Transverse colon (tissue), 4 donors: ENCODE measurements around the gene ZNF549. TPM values are rescaled to one million over a fixed set of nuclear protein-coding genes. Genes with fewer than 3 reads are reported as not detected.

Experiments
- DNase-seq: peaks from one replicate; pipeline ENCODE4 v3.0.0-alpha.2; 2019
- H3K27ac ChIP-seq, 4 donors: fragments of 200-600 bp; sonication (generic); 2 replicates each; pipeline ENCODE4 v1.5.1; 2016 to 2018; ENCODE audit warnings: inconsistent platforms in 4 of 4
- H3K27me3 ChIP-seq: fragments of 200-600 bp; sonication (generic); 2 replicates; pipeline ENCODE4 v1.5.1; 2017; ENCODE audit warnings: inconsistent platforms
- H3K36me3 ChIP-seq, 4 donors: fragments of 200-600 bp; sonication (generic); 2 replicates each; pipeline ENCODE4 v1.5.1; 2017 to 2019; ENCODE audit warnings: inconsistent platforms in 4 of 4
- H3K4me1 ChIP-seq, 4 donors: fragments of 200-600 bp; sonication (generic); 2 replicates each; pipeline ENCODE4 v1.5.1; 2017 to 2020; ENCODE audit warnings: inconsistent platforms in 4 of 4
- H3K4me3 ChIP-seq, 4 donors: fragments of 200-600 bp; sonication (generic); 1 replicate in 1 of 4; 2 replicates in 3 of 4; pipeline versions ENCODE4 v1.5.1 to v1.6.1; 2017 to 2019; ENCODE audit warnings: inconsistent platforms in 4 of 4
- H3K9me3 ChIP-seq, 2 donors: fragments of 200-600 bp; sonication (generic); 2 replicates each; pipeline ENCODE4 v1.5.1; 2017 to 2019; ENCODE audit warnings: inconsistent platforms in 2 of 2
- EP300 ChIP-seq: sonication (generic); formaldehyde crosslinking; IDR thresholded peaks from one replicate; pipeline ENCODE4 v1.6.1; 2017; ENCODE audit warnings: antibody characterized with exemption, low read depth
- POLR2A ChIP-seq: fragments of 450-650 bp; IDR thresholded peaks from one replicate; pipeline ENCODE4 v1.6.1; 2016; ENCODE audit warnings: antibody characterized with exemption, mild to moderate bottlenecking, moderate library complexity
- POLR2AphosphoS5 ChIP-seq, 3 donors: sonication (generic); formaldehyde crosslinking; IDR thresholded peaks; one replicate each; pipeline ENCODE4 v1.6.1; 2016; ENCODE audit warnings: antibody characterized with exemption in 3 of 3
- WGBS, 2 donors: methylation state at CpG; one replicate each; pipeline ENCODE4 v1.1.5; 2018; ENCODE audit warnings: low coverage in 1 of 2; 5-methylcytosine and 5-hydroxymethylcytosine counted together
- in situ Hi-C, 4 donors: fragments of 200-750 bp; cut with MboI; loops; one replicate each; pipeline versions ENCODE4 v1.15.0 to v1.15.1; 2017; ENCODE audit warnings: low sequenced_read_pairs in 3 of 4, low pct_ligation_motif_present in 1 of 4, low pct_unique_long_range_greater_than_20kb in 1 of 4
- intact Hi-C: fragments of 100-400 bp; cut with DNase I; formaldehyde crosslinking; loops from one replicate; pipeline ENCODE4 v1.15.1; 2023; ENCODE audit warnings: low total_unique reads
- total RNA-seq, 4 donors: library from RNA; depleted of rRNA; stranded (reverse); fragments of >200 nt; gene quantifications; one replicate each; pipeline ENCODE4 v1.1.0, GENCODE V29; 2016
- TF ChIP-seq, protein P1 (sequence below), 5 experiments: fragments of 200-600 bp in 3 of 5; fragments of 450-650 bp in 2 of 5; sonication (generic) in 3 of 5; IDR thresholded peaks; 1 replicate in 2 of 5; 2 replicates in 3 of 5; pipeline ENCODE4 v1.5.1; 2016 to 2017; ENCODE audit warnings: antibody characterized with exemption in 5 of 5, inconsistent platforms in 3 of 5, mild to moderate bottlenecking in 2 of 5, moderate library complexity in 1 of 5

Gene ZNF549
- total RNA-seq, 4 donors from 2014 or later, result 1.9 to 5.2 (median 4.8) TPM

GRCh38 chr19:57570707-57571106 lies 43.6 kb downstream of the ZNF549 start:
- H3K9me3 ChIP-seq, result peaks cover 69 to 99% of the 10 kb centered on the region in 2 donors
- in situ Hi-C loops (no loop called here), intact Hi-C loops (no loop called here)
- no peak for DNase-seq
- H3K4me3 ChIP-seq, result no peak overlapping the region
- peaks cover 0 to 43% (median 24%) of the 10 kb centered on the region in 4 donors for H3K36me3 ChIP-seq
- H3K27ac ChIP-seq, result no peak overlapping the region
- no peaks in the 10 kb centered on the region for H3K4me1 ChIP-seq
- TF ChIP-seq EP300, result no peak
- TF ChIP-seq POLR2A, result no peak
- TF ChIP-seq, protein P1, sequence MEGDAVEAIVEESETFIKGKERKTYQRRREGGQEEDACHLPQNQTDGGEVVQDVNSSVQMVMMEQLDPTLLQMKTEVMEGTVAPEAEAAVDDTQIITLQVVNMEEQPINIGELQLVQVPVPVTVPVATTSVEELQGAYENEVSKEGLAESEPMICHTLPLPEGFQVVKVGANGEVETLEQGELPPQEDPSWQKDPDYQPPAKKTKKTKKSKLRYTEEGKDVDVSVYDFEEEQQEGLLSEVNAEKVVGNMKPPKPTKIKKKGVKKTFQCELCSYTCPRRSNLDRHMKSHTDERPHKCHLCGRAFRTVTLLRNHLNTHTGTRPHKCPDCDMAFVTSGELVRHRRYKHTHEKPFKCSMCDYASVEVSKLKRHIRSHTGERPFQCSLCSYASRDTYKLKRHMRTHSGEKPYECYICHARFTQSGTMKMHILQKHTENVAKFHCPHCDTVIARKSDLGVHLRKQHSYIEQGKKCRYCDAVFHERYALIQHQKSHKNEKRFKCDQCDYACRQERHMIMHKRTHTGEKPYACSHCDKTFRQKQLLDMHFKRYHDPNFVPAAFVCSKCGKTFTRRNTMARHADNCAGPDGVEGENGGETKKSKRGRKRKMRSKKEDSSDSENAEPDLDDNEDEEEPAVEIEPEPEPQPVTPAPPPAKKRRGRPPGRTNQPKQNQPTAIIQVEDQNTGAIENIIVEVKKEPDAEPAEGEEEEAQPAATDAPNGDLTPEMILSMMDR (IDR thresholded peaks at IDR 0.05), result no peak
- TF ChIP-seq POLR2AphosphoS5 (IDR thresholded peaks at IDR 0.05), result no peak
- H3K27me3 ChIP-seq, result no peaks in the 10 kb centered on the region

GRCh38 chr19:57572415-57572947 lies 45.3 kb downstream of the ZNF549 start:
- 96 to 100% methylated on average over 2 to 3 of the region's 3 CpGs for WGBS, 2 donors

GRCh38 chr19:57576661-57577060 lies 49.5 kb downstream of the ZNF549 start:
- no peak overlapping the region for H3K27ac ChIP-seq
- peaks cover 48 to 53% of the 10 kb centered on the region in 2 donors for H3K9me3 ChIP-seq
- H3K36me3 ChIP-seq, result peaks cover 0 to 51% (median 27%) of the 10 kb centered on the region in 4 donors
- H3K4me3 ChIP-seq, result no peak overlapping the region
- intact Hi-C loops, result no loop called here
- in situ Hi-C loops, result no loop called here
- no peaks in the 10 kb centered on the region for H3K27me3 ChIP-seq
- peaks cover 0 to 12% (median 6%) of the 10 kb centered on the region in 4 donors for H3K4me1 ChIP-seq
- DNase-seq, result no peak
- no peak for TF ChIP-seq EP300
- TF ChIP-seq, protein P1 (IDR thresholded peaks at IDR 0.05), result no peak
- TF ChIP-seq POLR2A, result no peak
- TF ChIP-seq POLR2AphosphoS5 (IDR thresholded peaks at IDR 0.05), result no peak

More at GRCh38 chr19:57572415-57572947, 45.3 kb downstream of the ZNF549 start:
- Histone ChIP-seq H3K27me3 (no peaks in the 10 kb centered on the region), H3K9me3 (peaks cover 67 to 94% of the 10 kb centered on the region in 2 donors), H3K4me3 (no peak overlapping the region), H3K27ac (no peak overlapping the region), H3K36me3 (peaks cover 0 to 53% (median 27%) of the 10 kb centered on the region in 4 donors), H3K4me1 (peaks cover 0 to 1% (median 0%) of the 10 kb centered on the region in 4 donors)
- in situ Hi-C loops (no loop called here), intact Hi-C loops (no loop called here)
- TF ChIP-seq EP300 (no peak), POLR2A (no peak), POLR2AphosphoS5 (IDR thresholded peaks at IDR 0.05) (no peak)
- TF ChIP-seq, protein P1 (IDR thresholded peaks at IDR 0.05), result no peak
- no peak for DNase-seq

DNA sequence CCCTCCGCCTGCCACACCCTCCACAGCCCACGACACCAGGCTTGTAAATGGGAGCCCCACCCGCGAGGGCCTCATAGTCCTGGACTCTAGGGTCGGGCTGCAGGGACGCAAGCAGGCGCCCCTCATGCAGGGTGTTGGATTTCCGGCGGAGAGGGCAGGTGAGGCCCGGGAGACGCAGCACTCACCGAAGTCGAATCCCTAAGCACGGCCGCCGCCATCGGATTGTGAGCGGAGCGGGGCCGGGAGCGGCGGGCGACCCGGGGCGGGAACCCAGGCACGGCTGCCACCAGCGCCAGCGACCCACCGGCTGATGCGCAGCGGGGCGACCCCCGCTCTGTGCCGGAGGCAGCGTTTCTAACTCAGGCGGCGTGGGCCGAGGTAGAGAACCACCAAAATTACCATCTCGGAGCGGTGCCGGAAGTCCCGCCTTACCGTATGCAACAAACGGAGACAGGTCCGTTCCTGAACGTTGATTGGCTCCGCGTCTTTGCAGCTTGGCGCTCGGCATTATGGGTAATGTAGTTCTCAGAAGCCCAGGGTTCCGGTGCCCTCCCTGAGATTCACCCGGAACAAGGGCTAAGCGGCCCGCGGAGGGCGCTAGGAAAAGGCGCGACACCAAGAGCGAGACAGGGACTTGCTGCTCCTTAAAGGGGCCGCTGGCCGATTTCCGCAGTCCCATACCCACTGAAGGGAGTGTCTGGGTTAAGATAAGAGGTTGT lies 51.5 kb downstream of the ZNF549 start, which contains the start of gene ZNF416:
Gene ZNF416, minus strand, starts transcription at position 425 of the 719 bp plus-strand sequence. Its CDS starts 207 bp downstream, at position 218.
- Histone ChIP-seq H3K36me3 (peaks cover 0 to 31% (median 13%) of the 10 kb centered on the region in 4 donors), H3K9me3 (peaks cover 34 to 37% of the 10 kb centered on the region in 2 donors), H3K27ac (peak within 1 kb of the TSS; percentile 64 to 85 (median 74)), H3K27me3 (no peaks in the 10 kb centered on the region), H3K4me3 (peak within 1 kb of the TSS; percentile 82 to 97 (median 92)), H3K4me1 (peaks cover 0 to 17% (median 10%) of the 10 kb centered on the region in 4 donors)
- TF ChIP-seq POLR2AphosphoS5 (IDR thresholded peaks at IDR 0.05) (peak in 2 of 3 donors; percentile 32 to 41), EP300 (no peak)
- TF ChIP-seq, protein P1 (IDR thresholded peaks at IDR 0.05), result peak in 2 of 5 experiments; percentile 16 to 22
- in situ Hi-C loops (no loop called here), intact Hi-C loops (no loop called here)
- DNase-seq, result peak; percentile 97
- 0 to 1% methylated on average over 4 to 47 of the region's 62 CpGs for WGBS, 2 donors
